HG02840 (cell line): ENCODE measurements around the gene EPHB3.

Experiments
- ATAC-seq: cut with Tn5 transposase; IDR thresholded peaks from one replicate; pipeline ENCODE4 v1.9.1; 2021; ENCODE audit warnings: mild to moderate bottlenecking, moderate library complexity, moderate number of reproducible peaks; ENCODE audit not compliant: unreplicated experiment, low FRiP score

Gene EPHB3

GRCh38 chr3:184596886-184597575 is 35.4 kb downstream of the EPHB3 start:
- ATAC-seq = no peak

- ATAC-seq = no peak
Measured at GRCh38 chr3:184597829-184598573, 36.4 kb downstream of the EPHB3 start.

- no peak for ATAC-seq
Measured at GRCh38 chr3:184598574-184598927, 37.0 kb downstream of the EPHB3 start.

- no peak for ATAC-seq
Measured at GRCh38 chr3:184599143-184599542, 37.6 kb downstream of the EPHB3 start.

GRCh38 chr3:184600685-184601377 is 39.2 kb downstream of the EPHB3 start:
- no peak for ATAC-seq

GRCh38 chr3:184601576-184602371 is 40.2 kb downstream of the EPHB3 start:
- ATAC-seq = no peak

- no peak for ATAC-seq
Measured at GRCh38 chr3:184602372-184603150, 41.0 kb downstream of the EPHB3 start.

GRCh38 chr3:184603151-184604030 is 41.8 kb downstream of the EPHB3 start:
- ATAC-seq = no peak

GRCh38 chr3:184604039-184604601 is 42.5 kb downstream of the EPHB3 start:
- ATAC-seq = no peak

GRCh38 chr3:184604615-184605290 is 43.2 kb downstream of the EPHB3 start:
- ATAC-seq = no peak

- ATAC-seq = no peak
Measured at GRCh38 chr3:184608209-184608608, 46.6 kb downstream of the EPHB3 start.

GRCh38 chr3:184609476-184610244 is 48.1 kb downstream of the EPHB3 start:
- no peak for ATAC-seq

GRCh38 chr3:184610245-184610871 is 48.8 kb downstream of the EPHB3 start:
- no peak for ATAC-seq

GRCh38 chr3:184611607-184612281 is 50.2 kb downstream of the EPHB3 start:
- no peak for ATAC-seq

GRCh38 chr3:184615396-184615795 is 53.8 kb downstream of the EPHB3 start:
- no peak for ATAC-seq

GRCh38 chr3:184616436-184616835 is 54.9 kb downstream of the EPHB3 start:
- no peak for ATAC-seq
